ENCODE results near the gene ZBED4.

ZBED4 gene

GRCh38 chr22:49899530-49899929, 45.9 kb downstream of the ZBED4 start:
- no peaks in the 10 kb centered on the region for H4K20me1 ChIP-seq (ENCODE audit: insufficient read depth, low read length)
- H3K4me1 ChIP-seq (ENCODE audit: insufficient read depth, low read length, severe bottlenecking) = no peaks in the 10 kb centered on the region
- no peaks in the 10 kb centered on the region for H3K27me3 ChIP-seq (ENCODE audit: insufficient read depth, low read length)
- no peak overlapping the region for H2AFZ ChIP-seq (ENCODE audit: low read length)
- H3F3A ChIP-seq (ENCODE audit: insufficient read depth, low read length) = no peaks in the 10 kb centered on the region
- H3K27ac ChIP-seq (ENCODE audit: low read depth, low read length, poor library complexity, severe bottlenecking) = no peak overlapping the region
- peaks cover 61% of the 10 kb centered on the region for H3K36me3 ChIP-seq (ENCODE audit: insufficient read depth, low read length)
- H3K79me2 ChIP-seq (ENCODE audit: insufficient read depth, low read length) = no peaks in the 10 kb centered on the region
- no peaks in the 10 kb centered on the region for H3K9me3 ChIP-seq (ENCODE audit: low read length)
- no peak overlapping the region for H3K4me2 ChIP-seq (ENCODE audit: low read length)
- H3K9me2 ChIP-seq (ENCODE audit: low read depth, low read length) = no peaks in the 10 kb centered on the region
- no peak overlapping the region for H3K4me3 ChIP-seq (ENCODE audit: low read depth, low read length, poor library complexity, severe bottlenecking)
- TF ChIP-seq EZH2 (IDR thresholded peaks at IDR 0.05; ENCODE audit: borderline replicate concordance, low read length) (no peak), CTCF (IDR thresholded peaks at IDR 0.05; ENCODE audit: low read length) (no peak)
- H3K9ac ChIP-seq (ENCODE audit: low read length) = no peak overlapping the region

DNA sequence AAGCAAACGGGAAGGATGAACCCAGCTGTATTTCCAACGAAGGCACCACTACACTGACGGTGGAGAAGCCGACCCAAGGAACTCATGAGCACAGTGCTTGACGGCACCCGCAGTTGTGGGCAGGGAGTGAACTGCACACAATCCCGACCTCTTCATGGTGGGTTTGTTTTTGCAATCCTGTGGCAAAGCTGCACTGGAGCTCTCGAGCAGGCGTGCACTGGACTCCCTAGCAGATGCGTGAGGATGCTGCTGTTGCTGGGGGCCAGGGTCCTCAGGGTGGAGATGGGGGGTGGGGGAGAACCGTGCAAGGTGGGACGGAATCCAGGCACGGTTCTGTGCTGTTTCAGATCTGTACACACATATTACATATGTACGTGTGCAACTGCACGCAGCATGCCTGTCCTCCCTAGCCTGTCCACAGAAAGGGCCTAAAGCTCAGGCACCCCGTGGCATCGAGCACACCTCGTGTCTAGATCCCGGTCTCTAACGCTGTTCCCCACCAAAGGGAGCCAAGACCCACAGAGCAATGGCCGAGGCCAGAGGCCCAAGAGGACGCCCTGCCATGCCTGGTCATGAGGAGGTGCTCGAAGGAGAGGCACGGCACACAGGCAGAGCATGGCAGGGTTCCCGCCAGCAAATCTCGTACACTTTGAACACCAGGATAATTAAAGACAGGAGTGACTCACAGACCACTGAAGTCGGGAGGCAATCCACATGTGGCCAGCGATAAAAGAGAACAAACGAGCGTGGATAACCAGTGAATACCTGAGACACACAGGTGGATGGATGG, 47.0 kb downstream of the ZBED4 start:
- Histone ChIP-seq H3K27me3 (ENCODE audit: insufficient read depth, low read length) (no peaks in the 10 kb centered on the region), H3K79me2 (ENCODE audit: insufficient read depth, low read length) (no peaks in the 10 kb centered on the region), H3K4me2 (ENCODE audit: low read length) (no peak overlapping the region), H3K4me1 (ENCODE audit: insufficient read depth, low read length, severe bottlenecking) (no peaks in the 10 kb centered on the region), H3K27ac (ENCODE audit: low read depth, low read length, poor library complexity, severe bottlenecking) (no peak overlapping the region), H3K36me3 (ENCODE audit: insufficient read depth, low read length) (peaks cover 66% of the 10 kb centered on the region), H3K9ac (ENCODE audit: low read length) (no peak overlapping the region), H3K9me2 (ENCODE audit: low read depth, low read length) (no peaks in the 10 kb centered on the region), H2AFZ (ENCODE audit: low read length) (no peak overlapping the region), H4K20me1 (ENCODE audit: insufficient read depth, low read length) (no peaks in the 10 kb centered on the region), H3F3A (ENCODE audit: insufficient read depth, low read length) (no peaks in the 10 kb centered on the region), H3K4me3 (ENCODE audit: low read depth, low read length, poor library complexity, severe bottlenecking) (no peak overlapping the region), H3K9me3 (ENCODE audit: low read length) (no peaks in the 10 kb centered on the region)
- TF ChIP-seq EZH2 (IDR thresholded peaks at IDR 0.05; ENCODE audit: borderline replicate concordance, low read length) = no peak
- TF ChIP-seq CTCF (IDR thresholded peaks at IDR 0.05; ENCODE audit: low read length) = no peak

GRCh38 chr22:49901457-49901856, 47.8 kb downstream of the ZBED4 start:
- no peak for TF ChIP-seq EZH2 (IDR thresholded peaks at IDR 0.05; ENCODE audit: borderline replicate concordance, low read length)
- TF ChIP-seq CTCF (IDR thresholded peaks at IDR 0.05; ENCODE audit: low read length) = no peak

More at GRCh38 chr22:49901457-49901856, 47.8 kb downstream of the ZBED4 start:
- no peaks in the 10 kb centered on the region for H4K20me1 ChIP-seq (ENCODE audit: insufficient read depth, low read length)
- no peaks in the 10 kb centered on the region for H3K9me3 ChIP-seq (ENCODE audit: low read length)
- no peak overlapping the region for H3K9ac ChIP-seq (ENCODE audit: low read length)
- H3K4me3 ChIP-seq (ENCODE audit: low read depth, low read length, poor library complexity, severe bottlenecking) = no peak overlapping the region
- H3K4me1 ChIP-seq (ENCODE audit: insufficient read depth, low read length, severe bottlenecking) = no peaks in the 10 kb centered on the region
- H3K27me3 ChIP-seq (ENCODE audit: insufficient read depth, low read length) = no peaks in the 10 kb centered on the region
- no peaks in the 10 kb centered on the region for H3K79me2 ChIP-seq (ENCODE audit: insufficient read depth, low read length)
- no peak overlapping the region for H2AFZ ChIP-seq (ENCODE audit: low read length)
- no peak overlapping the region for H3K4me2 ChIP-seq (ENCODE audit: low read length)
- H3F3A ChIP-seq (ENCODE audit: insufficient read depth, low read length) = no peaks in the 10 kb centered on the region
- no peak overlapping the region for H3K27ac ChIP-seq (ENCODE audit: low read depth, low read length, poor library complexity, severe bottlenecking)
- H3K9me2 ChIP-seq (ENCODE audit: low read depth, low read length) = no peaks in the 10 kb centered on the region
- H3K36me3 ChIP-seq (ENCODE audit: insufficient read depth, low read length) = peaks cover 71% of the 10 kb centered on the region

All from OCI-LY1 (cell line).